NCI-H345 treated with DMSO at 0.1 percent for 48 hours (cell line): ENCODE results near the gene GALNT16.

Experiments
- DNase-seq: peaks from one replicate; lab custom pipeline; 2025; ENCODE audit not compliant: unreplicated experiment; lab: John Stamatoyannopoulos, UW

Gene GALNT16

DNA sequence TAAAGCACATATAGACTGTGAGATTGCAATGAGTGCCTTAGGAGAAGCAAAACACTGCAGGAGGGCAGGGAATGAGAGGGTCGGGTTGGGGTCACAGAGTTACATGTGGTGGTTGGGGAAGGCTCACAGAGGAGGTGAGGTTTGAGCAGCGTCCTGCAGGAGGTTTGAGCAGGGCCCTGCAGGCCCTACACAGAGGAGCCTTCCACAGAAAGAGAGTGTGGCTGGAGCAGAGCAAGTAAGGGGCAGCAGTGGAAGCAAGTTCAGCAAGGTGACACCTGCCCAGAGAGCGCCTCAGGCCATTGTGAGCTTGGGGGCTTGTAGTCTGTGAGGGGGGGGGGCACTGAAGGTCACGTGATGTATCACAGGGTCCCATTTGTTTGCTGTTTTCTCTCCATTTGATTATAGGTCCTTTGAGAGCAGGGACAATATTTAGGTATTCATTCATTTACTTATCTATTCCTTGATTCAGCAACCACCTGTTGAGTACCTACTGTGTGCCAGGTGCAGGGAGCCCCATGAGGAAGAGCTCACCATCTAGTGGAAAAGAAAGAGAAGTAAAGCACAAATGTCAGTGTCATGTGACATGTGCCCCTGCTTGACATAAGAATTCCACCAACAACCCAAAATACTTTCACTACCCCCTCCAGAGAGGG lies 56.6 kb downstream of the GALNT16 start:
- DNase-seq = no peak

DNA sequence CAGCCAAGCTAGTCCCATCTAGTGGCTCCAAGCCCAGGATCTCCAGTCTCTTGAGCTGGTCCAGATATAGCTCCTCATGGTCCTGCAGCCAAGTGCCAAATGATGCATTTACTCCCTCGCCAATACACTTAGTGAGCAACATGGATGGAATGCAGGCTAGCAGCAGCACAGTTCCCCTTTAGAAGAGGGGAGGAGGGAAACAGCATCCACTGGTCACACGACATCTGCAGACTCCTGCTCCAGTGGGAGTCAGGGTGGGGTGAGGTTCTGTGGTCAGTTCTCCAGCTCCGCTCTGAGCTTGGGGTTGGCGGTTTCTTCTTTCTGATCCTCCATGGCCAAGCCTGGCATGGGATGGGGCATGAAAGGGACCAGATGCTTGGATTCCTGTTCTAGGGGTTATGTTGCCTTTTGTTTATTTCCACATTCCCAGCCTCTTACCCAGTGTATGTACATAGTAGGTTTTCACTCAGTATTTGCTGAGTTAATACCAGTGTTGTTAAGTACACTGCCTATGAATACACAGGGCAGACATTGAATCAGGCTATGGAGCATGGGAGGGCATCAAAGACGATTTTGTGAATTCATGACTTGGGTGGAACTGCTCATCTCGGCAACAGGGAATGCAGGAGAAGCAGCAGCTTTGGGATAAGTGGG lies 57.3 kb downstream of the GALNT16 start:
- no peak for DNase-seq

DNA sequence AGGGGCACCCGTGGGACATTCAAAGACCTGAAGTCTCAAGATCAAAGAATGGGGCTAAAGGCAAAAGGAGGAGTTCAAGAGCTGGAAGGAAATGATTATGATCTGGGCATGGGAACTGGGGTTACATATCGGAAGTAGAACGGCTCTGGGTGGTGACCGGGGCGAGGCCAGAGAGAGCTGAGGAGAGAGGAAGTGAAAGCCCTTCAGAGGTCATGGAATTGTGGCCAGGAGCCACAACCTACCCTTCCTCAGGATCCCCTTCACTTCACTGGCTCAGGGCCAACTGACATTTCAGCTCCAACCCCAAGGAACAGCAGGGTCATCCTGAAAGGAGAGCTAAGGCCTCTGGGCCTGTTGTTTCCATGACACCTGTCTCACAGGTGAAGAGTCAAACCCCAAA lies 57.8 kb downstream of the GALNT16 start:
- DNase-seq = no peak

DNA sequence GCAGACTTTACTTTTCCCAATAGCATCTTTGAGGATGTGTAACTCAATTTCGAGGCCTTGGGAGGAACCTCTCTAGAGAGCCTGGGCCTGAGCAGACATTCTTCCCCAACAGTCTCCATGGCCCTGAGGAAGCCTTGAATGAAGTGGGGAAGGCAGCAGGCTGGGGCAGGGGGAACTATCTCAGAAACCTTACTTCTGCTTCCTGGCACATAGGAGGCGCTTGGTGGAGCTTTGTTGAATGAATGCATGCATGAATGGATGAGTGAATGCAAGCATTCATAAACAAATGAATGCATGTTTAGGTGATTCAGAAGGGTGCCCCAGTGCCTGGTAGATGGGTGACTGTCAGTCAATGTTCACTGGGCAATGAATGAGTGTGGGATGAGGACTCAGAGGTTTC lies 58.3 kb downstream of the GALNT16 start:
- DNase-seq = no peak

DNA sequence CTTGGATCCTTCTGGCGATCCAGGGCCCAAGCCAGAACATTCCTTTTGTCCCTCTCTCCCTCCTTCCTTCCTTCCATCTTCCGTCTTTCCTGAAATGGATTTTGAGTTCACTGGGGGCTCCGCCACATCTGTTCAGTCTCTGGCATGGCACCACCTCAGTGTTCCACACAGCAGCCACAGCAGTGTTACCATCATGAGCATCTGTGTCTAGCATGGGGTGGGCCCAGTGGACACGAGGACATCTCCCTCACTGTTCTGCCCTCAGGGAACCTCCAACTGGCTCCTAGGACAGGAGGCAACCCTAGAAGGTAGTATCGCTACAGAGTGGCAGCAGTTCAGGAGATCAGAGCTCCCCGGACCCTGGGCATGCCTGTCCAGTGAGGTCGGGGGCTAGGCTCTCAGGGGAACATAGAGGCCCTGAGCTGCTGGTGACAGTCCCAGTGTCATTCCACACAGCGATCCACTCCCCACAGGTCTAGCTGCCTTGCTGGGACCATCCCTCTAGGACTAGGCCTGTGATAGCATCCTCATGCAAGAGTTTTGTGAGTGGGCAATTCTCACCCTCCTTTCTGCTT lies 59.0 kb downstream of the GALNT16 start:
- no peak for DNase-seq

DNA sequence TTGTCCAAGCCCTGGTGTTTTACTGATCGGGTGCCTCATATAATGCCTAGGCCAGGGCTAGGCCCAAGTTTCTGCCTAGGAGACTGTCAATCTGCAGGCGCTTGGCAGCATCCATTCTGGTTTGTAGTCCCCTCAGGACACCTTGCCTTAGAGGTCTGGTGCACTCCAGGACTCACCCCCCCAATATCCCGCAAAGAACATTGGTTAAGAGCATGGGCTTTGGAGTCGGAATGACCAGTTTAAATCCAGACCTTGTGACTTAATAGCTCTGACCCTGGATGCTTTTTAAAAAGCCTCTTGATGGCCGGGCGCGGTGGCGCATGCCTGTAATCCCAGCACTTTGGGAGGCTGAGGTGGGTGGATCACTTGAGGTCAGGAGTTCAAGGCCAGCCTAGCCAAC lies 60.0 kb downstream of the GALNT16 start:
- no peak for DNase-seq

DNA sequence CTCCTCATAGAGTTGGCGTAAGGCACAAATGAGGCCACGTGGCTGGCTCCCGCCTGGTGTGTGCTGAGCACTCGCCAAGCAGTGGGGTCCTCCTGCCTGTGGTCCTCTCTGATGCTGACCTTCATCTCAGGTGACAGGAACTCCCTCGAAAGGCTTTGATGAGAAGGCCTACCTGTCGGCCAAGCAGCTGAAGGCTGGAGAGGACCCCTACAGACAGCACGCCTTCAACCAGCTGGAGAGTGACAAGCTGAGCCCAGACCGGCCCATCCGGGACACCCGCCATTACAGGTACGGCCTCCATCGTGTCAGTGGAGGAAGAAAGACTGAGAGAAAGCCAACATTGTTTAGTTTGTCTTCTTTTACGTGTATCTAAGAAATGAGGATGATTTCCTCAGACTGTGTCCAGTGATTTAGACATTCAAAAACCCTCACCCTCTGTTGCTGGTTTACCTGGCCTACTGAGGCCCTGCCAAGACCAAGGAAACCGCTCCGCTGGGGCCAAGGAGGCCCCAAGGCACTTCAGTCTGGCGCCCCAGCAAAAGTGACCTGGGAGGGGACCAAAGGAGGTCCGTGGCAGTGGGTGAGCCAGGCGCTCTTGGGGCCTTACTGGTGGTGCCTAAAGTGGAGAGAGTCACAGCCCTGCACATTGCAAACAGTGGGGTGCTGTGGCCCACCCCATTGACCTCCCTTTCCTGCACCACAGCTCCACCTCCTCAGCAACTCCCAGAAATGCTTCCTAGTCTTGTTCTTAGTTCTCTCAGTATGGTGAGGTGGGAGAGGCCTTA lies 60.8 kb downstream of the GALNT16 start:
- DNase-seq = no peak

DNA sequence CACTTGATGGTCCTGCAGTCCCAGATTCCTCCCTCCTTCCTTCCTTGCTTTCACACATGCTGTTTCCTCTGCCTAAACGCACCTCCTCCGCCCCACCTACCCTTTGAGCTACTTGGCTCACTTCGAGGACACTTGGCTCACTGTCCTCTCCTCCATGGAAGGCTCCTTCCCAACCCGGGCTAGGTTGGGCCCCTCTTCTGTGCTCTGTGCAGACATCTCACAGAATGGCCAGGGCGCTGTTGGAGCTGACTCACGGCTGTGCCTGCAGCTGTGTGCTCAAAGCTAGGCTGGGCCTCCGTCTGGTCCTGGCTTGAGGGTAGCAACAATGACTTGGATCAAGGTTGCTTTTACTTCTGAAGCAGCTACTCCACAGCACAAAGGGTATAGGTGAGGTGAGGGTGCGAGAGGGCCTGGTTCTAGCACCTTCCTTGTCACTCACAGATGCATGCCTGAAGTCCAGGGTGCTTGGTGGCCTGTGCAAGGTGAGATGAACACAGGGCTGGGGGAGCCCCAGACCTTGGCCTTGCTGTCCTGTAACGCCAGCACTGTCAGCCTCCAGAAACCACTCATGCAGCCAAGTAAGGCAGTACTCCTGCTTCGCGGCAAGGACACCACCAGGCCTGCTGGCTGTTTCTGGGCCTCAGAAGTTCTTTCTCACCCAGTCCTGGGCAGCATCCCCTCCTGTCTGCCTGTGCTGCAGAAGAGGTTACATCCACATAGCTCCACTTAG lies 61.8 kb downstream of the GALNT16 start:
- DNase-seq = no peak

DNA sequence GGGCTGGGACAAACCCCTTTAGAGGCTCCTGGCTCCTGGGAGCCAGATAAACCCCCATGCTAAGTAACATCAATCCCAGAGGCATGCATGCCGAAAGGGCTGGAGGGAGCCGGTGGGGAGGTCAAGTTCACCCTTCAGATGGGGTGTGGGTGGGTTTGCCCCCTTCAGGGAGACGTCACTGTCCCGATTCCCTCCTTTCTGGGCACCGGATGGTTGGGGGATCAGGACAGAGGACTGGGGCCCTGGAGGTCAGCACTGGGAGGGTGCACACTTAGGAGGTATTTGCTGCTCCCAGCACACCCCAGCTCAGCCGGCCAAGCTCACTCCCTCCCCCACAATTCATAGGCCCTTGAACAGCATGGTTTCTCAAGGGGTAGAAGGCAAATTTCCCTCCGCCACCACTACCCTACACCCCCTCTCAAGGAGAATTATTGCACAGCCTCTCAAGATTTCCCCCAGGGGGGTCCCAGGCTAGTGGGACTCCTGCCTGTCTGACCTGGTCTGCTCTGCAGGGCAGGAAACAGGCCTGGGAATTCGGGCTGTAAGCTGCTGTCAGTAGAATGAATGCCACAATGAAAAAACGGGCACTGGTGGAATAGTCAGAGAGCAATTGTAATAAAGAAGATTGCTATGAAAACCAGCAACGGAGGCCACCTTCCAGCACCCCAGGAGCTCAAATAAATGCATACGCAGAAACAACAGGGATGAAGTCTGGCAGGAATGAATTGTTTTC lies 63.5 kb downstream of the GALNT16 start:
- DNase-seq = no peak

DNA sequence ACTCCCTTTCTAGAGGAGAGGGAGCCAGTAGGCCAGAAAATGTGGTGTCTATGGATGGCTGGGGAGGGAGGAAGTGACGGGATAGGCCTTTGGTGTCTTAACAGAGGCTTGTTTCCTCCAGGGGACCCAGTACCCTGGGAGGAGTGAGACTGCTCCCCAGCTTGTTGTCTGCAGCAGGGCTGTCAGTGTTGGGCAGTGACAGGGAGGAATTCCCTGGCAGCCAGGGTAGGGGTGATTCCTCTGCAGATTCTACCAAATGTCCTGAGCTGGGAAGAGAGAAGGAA lies 64.0 kb downstream of the GALNT16 start:
- DNase-seq = no peak

DNA sequence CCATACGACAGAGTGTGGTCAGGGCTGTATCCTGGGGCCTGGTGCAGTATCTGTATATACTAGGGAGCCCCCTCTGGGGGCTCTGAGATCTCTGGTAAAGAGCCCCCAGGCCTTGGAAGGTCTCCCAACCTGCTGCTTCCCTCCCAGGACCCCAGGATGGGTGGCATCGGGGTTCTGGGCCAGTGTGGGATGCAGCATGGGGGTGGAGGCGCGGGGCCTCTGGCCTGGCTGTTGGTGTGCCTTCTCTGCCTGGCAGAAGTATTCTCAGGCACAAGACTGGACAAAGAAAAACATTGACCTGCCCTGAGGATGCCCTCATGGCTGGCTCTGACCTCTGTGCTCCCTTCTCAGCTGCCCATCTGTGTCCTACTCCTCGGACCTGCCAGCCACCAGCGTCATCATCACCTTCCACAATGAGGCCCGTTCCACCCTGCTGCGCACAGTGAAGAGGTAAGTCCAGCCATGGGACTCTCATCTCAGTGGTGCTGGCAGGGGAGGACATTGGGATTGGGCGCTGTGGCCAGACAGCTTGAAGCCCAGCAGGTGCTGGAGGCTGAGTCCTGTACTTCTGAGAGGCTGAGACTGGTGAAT lies 64.5 kb downstream of the GALNT16 start:
- no peak for DNase-seq

DNA sequence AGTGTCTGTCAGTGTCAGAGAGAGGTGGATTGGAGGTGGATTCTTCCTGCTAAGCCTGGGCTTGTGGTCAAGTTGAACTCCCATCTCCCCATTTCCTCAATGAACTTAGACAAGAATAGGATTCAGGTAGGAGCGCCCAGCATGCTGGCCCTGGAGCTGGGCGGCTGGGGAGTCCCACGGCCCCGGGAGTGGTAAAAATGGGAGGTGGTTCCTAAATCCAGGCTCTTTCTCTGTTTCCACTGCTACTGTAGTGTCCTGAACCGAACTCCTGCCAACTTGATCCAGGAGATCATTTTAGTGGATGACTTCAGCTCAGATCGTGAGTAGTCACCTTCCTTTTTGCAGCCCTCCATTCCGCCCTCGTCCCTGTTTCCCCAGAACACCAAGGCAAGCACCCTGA lies 65.1 kb downstream of the GALNT16 start:
- DNase-seq = no peak

DNA sequence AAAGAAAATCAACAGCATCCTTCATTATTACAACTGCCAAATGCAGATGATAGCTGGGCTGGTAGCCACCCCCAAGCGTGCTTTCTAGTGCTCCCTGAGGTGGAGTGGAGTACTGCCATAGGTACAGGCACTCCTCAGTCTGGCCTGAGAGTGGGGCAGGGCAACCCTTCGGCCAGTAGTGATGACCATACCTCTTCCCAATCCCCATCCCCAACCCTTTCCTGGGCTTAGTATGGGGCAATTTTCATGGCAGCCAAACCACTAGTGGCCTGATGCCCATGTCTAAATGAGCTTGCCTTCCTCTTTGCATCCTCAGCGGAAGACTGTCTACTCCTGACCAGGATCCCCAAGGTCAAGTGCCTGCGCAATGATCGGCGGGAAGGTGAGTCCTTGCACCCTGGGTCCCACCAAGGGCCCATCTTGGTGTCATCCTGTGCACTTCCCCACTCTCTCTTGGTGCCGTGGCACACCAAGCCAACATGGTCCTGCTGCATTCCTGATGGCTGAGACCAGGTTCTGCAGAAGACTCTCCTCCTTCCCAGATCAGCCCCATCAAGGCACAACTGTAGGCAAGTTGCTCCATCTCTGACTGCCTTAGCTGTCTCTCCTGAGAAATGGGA lies 65.8 kb downstream of the GALNT16 start:
- no peak for DNase-seq

DNA sequence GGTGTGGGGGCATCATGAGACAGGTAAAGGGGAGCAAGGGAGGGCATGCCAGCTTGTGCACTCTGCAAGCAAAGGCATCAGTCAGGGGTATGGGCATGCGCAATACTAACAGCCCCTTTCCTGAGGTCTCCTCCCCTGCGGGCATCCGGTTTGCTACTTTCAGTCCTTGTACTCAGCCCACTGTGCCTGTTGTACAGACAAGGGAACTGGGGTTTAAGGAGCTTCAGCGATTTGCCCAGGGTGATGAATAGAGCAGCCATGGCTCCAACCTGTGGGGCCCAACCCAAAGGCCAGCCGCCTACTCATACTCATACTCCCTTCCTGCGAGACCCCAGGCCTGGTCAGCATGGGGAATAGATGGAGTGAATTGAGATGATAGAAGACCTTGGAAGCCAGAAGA lies 66.7 kb downstream of the GALNT16 start:
- DNase-seq = no peak

DNA sequence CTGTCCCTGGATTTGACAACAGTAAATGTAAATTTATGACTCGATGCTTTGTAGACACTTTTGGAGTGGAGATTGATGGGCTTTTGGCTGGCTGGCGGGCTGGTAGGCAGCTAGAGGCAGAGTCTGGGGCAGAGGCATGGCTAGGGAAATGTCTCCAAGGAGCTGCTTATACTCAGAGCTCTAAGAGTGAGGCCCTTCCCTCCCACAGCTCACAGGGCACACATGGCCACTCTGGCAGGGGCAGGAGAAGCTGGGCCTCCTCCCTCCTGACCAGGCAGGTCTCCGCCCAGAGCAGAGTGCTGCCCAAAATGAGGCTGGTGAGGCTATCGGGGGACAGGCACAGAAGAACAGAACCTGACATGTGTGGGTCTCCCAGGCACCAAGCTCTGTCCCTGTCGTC lies 67.5 kb downstream of the GALNT16 start:
- no peak for DNase-seq

DNA sequence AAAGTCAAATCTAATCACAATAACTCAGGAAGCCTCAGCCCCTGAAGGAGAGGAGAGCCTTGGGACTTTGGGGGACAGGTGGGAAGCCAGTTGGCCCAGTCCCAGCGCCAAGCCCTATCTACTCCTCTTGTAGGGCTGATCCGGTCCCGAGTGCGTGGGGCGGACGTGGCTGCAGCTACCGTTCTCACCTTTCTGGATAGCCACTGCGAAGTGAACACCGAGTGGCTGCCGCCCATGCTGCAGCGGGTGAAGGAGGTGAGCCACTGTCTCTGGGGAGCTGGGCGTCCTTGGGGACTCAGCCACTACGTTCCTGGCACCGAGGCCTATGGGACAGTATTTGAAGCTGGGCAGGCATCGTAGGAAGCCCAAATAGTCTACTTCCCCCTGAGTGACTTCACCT lies 68.4 kb downstream of the GALNT16 start:
- DNase-seq = no peak

DNA sequence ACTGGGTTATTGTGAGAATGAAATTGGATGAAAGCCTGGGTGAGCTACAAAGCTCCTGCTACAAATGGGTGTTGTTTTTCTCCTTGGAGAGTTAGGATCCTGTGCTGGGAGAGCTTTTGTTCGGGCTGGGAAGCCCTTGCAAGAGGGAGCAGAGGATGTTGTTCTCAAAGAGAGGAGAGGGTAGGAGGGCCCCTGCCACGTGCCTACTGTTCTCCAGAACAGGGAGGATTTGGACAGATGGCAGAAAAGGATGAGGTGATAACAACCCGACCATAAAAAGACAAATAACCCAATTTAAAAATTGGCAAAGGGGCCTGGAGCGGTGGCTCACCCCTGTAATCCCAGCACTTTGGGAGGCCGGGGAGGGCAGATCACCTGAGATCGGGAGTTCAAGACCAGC lies 68.8 kb downstream of the GALNT16 start:
- no peak for DNase-seq

DNA sequence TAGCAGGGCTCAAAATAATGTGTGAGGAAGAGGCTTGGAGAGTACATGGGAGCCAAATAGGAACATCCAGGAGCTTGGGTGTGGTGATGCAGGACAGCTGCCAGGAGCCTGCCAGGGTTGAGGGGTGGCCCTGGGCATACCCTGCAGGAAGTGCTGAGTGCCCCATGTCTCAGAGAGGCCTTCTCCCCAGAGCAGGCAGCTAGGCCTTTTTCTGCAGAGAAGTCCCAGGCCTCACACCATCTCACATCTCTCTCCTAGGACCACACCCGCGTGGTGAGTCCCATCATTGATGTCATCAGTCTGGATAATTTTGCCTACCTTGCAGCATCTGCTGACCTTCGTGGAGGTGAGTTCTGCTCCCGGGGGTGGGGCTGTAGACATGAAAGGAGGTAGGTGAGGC lies 71.2 kb downstream of the GALNT16 start:
- no peak for DNase-seq

DNA sequence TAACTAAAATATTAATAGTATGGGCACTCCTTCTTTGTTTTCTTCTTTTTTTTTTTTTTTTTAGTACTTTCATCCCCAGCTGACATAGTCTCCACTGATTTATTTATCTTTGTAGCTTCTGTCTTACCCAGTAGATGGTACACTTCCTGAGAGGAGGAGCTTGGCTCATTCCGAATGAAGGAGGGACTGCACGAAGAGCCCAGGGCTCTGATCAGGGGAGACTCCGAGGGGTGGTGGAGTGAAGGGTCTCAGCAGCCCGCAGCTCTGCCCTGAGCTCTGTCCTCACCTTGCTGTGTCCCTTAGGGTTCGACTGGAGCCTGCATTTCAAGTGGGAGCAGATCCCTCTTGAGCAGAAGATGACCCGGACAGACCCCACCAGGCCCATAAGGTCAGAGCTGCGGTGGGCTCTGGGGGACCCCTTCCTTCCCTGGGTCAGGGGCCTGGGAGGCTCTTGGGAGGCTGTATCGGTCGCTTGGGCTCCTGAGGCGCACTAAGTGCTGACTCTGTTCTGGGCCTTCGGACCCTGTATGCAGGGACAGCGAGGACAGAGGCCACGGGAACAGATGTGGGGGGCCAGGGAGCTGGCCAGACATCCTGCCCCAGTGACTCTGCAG lies 72.9 kb downstream of the GALNT16 start:
- no peak for DNase-seq
